SU-DHL-6 (cell line): Measurements from ENCODE around the gene SYNGR1.

Experiments
- EZH2phosphoT487 ChIP-seq: fragments of 200-600 bp; sonication (generic), shearing (Covaris generic); conservative IDR thresholded peaks from 2 replicates; pipeline ENCODE4 v1.6.1; 2018; ENCODE audit warnings: mild to moderate bottlenecking, antibody characterized with exemption, low read length, moderate library complexity, mixed read lengths
- TF ChIP-seq, protein P1 (sequence below): fragments of 200-600 bp; sonication (generic); IDR thresholded peaks from one replicate; pipeline ENCODE4 v1.5.1; 2017; ENCODE audit warnings: antibody characterized with exemption, mild to moderate bottlenecking, low read length, moderate library complexity; ENCODE audit not compliant: insufficient read depth, poor library complexity, severe bottlenecking

GRCh38 chr22:39359659-39360195 lies 9.9 kb downstream of the SYNGR1 start:
- TF ChIP-seq, protein P1, sequence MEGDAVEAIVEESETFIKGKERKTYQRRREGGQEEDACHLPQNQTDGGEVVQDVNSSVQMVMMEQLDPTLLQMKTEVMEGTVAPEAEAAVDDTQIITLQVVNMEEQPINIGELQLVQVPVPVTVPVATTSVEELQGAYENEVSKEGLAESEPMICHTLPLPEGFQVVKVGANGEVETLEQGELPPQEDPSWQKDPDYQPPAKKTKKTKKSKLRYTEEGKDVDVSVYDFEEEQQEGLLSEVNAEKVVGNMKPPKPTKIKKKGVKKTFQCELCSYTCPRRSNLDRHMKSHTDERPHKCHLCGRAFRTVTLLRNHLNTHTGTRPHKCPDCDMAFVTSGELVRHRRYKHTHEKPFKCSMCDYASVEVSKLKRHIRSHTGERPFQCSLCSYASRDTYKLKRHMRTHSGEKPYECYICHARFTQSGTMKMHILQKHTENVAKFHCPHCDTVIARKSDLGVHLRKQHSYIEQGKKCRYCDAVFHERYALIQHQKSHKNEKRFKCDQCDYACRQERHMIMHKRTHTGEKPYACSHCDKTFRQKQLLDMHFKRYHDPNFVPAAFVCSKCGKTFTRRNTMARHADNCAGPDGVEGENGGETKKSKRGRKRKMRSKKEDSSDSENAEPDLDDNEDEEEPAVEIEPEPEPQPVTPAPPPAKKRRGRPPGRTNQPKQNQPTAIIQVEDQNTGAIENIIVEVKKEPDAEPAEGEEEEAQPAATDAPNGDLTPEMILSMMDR, result no peak
- TF ChIP-seq EZH2phosphoT487, result no peak
